Motor neuron (in vitro differentiated cells): Measurements from ENCODE around the gene FAM20C. TPM values are rescaled to one million over a fixed set of nuclear protein-coding genes. Genes with fewer than 3 reads are reported as not detected.
"Not testable (repeated sequence)": the region's sequence is repeated elsewhere in the genome, so short reads cannot be mapped to it uniquely, and the experiment has no call there.

ENCODE experiments used
- ATAC-seq, 8 experiments: fragments of 200-7000 bp; cut with Tn5 transposase; replicated peaks in 6 of 8; 2 replicates each; pipeline ENCODE4 v1.8.0; 2021; ENCODE audit warnings: mild to moderate bottlenecking in 8 of 8, moderate library complexity in 8 of 8
- H3K27ac ChIP-seq, 2 donors: fragments of 250-450 bp; sonication (Bioruptor Pico); 2 replicates each; pipeline ENCODE4 v1.9.0; 2021; ENCODE audit warnings: antibody characterized with exemption in 2 of 2, mild to moderate bottlenecking in 2 of 2, moderate library complexity in 1 of 2
- H3K4me1 ChIP-seq, 2 donors: fragments of 250-450 bp; sonication (Bioruptor Pico); replicated peaks in 1 of 2; 2 replicates each; pipeline ENCODE4 v1.6.1; 2021; ENCODE audit warnings: antibody characterized with exemption in 2 of 2, mild to moderate bottlenecking in 2 of 2, moderate library complexity in 1 of 2
- H3K4me3 ChIP-seq, 5 donors: fragments of 250-450 bp; sonication (Bioruptor Pico); 2 replicates each; pipeline ENCODE4 v1.9.0; 2021; ENCODE audit warnings: antibody characterized with exemption in 5 of 5, mild to moderate bottlenecking in 5 of 5, moderate library complexity in 4 of 5
- WGBS, 10 experiments: fragments of 450-650 bp; shearing (Covaris generic); methylation state at CpG; one replicate each; pipeline ENCODE4 v1.0.0; 2022; 5-methylcytosine and 5-hydroxymethylcytosine counted together
- in situ Hi-C, 9 experiments: fragments of 400-800 bp; cut with MboI; loops; one replicate each; pipeline ENCODE4 v1.15.0; 2021; ENCODE audit warnings: low sequenced_read_pairs in 9 of 9, low pct_unique_long_range_greater_than_20kb in 2 of 9; ENCODE audit not compliant: unreplicated experiment in 9 of 9
- total RNA-seq, 8 experiments: library from RNA; unstranded; fragments of 300-600 nt; gene quantifications; 2 replicates each; pipeline versions ENCODE4 v1.2.3 to v1.2.4, GENCODE V29; 2022

The FAM20C gene
- total RNA-seq, 8 experiments from 2014 or later, result 19.0 to 42.1 (median 22.9) TPM

- in situ Hi-C loops, ATAC-seq, H3K27ac ChIP-seq, H3K4me1 ChIP-seq, H3K4me3 ChIP-seq: not testable (repeated sequence)
- no CpG with 5 or more reads among the region's 31 CpGs for WGBS, 10 experiments
These were observed 14.0 kb downstream of the FAM20C start for GRCh38 chr7:206351-206750.

- H3K4me1 ChIP-seq, result peaks cover 9 to 12% of the 10 kb centered on the region in 2 donors
- no peak for ATAC-seq
- in situ Hi-C loops, result no loop called here
- H3K27ac ChIP-seq, result no peak overlapping the region
- 90 to 100% (median 98%) methylated on average over 2 to 8 of the region's 39 CpGs; no CpG with 5 or more reads in 7 of the 10 experiments for WGBS, 10 experiments
- H3K4me3 ChIP-seq, result no peak overlapping the region
These were observed 15.2 kb downstream of the FAM20C start for GRCh38 chr7:207418-208129.

- Histone ChIP-seq H3K4me1 (peaks cover 9 to 14% of the 10 kb centered on the region in 2 donors), H3K4me3 (no peak overlapping the region), H3K27ac (no peak overlapping the region)
- WGBS, 10 experiments, result 64 to 80% methylated on average over 1 to 5 of the region's 10 CpGs; no CpG with 5 or more reads in 8 of the 10 experiments
- in situ Hi-C loops, result no loop called here
- ATAC-seq, result no peak
These were observed 15.8 kb downstream of the FAM20C start for GRCh38 chr7:208130-208673.

- H3K4me3 ChIP-seq, result no peak overlapping the region
- no peak overlapping the region for H3K27ac ChIP-seq
- no peak for ATAC-seq
- 80 to 100% (median 100%) methylated on average over 1 to 9 of the region's 17 CpGs; no CpG with 5 or more reads in 5 of the 10 experiments for WGBS, 10 experiments
- in situ Hi-C loops, result no loop called here
- peaks cover 9 to 14% of the 10 kb centered on the region in 2 donors for H3K4me1 ChIP-seq
These were observed 16.4 kb downstream of the FAM20C start for GRCh38 chr7:208816-209215.

- in situ Hi-C loops, result no loop called here
- H3K4me1 ChIP-seq, result peaks cover 9 to 14% of the 10 kb centered on the region in 2 donors
- ATAC-seq, result no peak
- 76 to 100% (median 91%) methylated on average over 1 to 8 of the region's 10 CpGs; no CpG with 5 or more reads in 4 of the 10 experiments for WGBS, 10 experiments
- no peak overlapping the region for H3K4me3 ChIP-seq
- no peak overlapping the region for H3K27ac ChIP-seq
These were observed 17.0 kb downstream of the FAM20C start for GRCh38 chr7:209416-209815.

- Histone ChIP-seq H3K4me1 (peaks cover 9 to 16% of the 10 kb centered on the region in 2 donors), H3K4me3 (no peak overlapping the region), H3K27ac (no peak overlapping the region)
- 65 to 100% (median 84%) methylated on average over 2 to 13 of the region's 24 CpGs; no CpG with 5 or more reads in 7 of the 10 experiments for WGBS, 10 experiments
- ATAC-seq, result peak in 2 of 8 experiments; percentile 16 to 27
- in situ Hi-C loops, result no loop called here
These were observed 17.5 kb downstream of the FAM20C start for GRCh38 chr7:209906-210305.

GRCh38 chr7:210401-210925 lies 18.1 kb downstream of the FAM20C start:
- 80 to 100% (median 94%) methylated on average over 1 to 8 of the region's 31 CpGs; no CpG with 5 or more reads in 6 of the 10 experiments for WGBS, 10 experiments
- H3K4me1 ChIP-seq, result peaks cover 9 to 16% of the 10 kb centered on the region in 2 donors
- no peak overlapping the region for H3K27ac ChIP-seq
- ATAC-seq, result no peak
- H3K4me3 ChIP-seq, result no peak overlapping the region
- in situ Hi-C loops, result no loop called here

GRCh38 chr7:211033-211714 lies 18.8 kb downstream of the FAM20C start:
- ATAC-seq, result peak in 3 of 8 experiments; percentile 34 to 46 (median 45)
- Histone ChIP-seq H3K4me1 (peaks cover 9 to 16% of the 10 kb centered on the region in 2 donors), H3K27ac (no peak overlapping the region), H3K4me3 (no peak overlapping the region)
- in situ Hi-C loops, result no loop called here
- 80% methylated on average over 1 of the region's 21 CpGs; no CpG with 5 or more reads in 9 of the 10 experiments for WGBS, 10 experiments

GRCh38 chr7:211715-212058 lies 19.3 kb downstream of the FAM20C start:
- Histone ChIP-seq H3K4me1 (peaks cover 12 to 20% of the 10 kb centered on the region in 2 donors), H3K27ac (no peak overlapping the region), H3K4me3 (no peak overlapping the region)
- in situ Hi-C loops, result no loop called here
- WGBS, 10 experiments, result 46 to 100% (median 86%) methylated on average over 1 to 8 of the region's 19 CpGs; no CpG with 5 or more reads in 6 of the 10 experiments
- ATAC-seq, result peak in 2 of 8 experiments; percentile 15 to 17

- no peak overlapping the region for H3K4me3 ChIP-seq
- ATAC-seq, result no peak
- H3K27ac ChIP-seq, result no peak overlapping the region
- 70 to 100% (median 93%) methylated on average over 2 to 10 of the region's 14 CpGs for WGBS, 10 experiments
- peaks cover 23 to 30% of the 10 kb centered on the region in 2 donors for H3K4me1 ChIP-seq
- in situ Hi-C loops, result no loop called here
These were observed 20.4 kb downstream of the FAM20C start for GRCh38 chr7:212754-213153.

GRCh38 chr7:213324-213993 lies 21.1 kb downstream of the FAM20C start:
- Histone ChIP-seq H3K4me1 (peaks cover 28 to 32% of the 10 kb centered on the region in 2 donors), H3K27ac (no peak overlapping the region), H3K4me3 (no peak overlapping the region)
- WGBS, 10 experiments, result 54 to 100% (median 96%) methylated on average over 1 to 24 of the region's 27 CpGs; no CpG with 5 or more reads in 2 of the 10 experiments
- in situ Hi-C loops, result no loop called here
- ATAC-seq, result no peak

GRCh38 chr7:214410-215212 lies 22.2 kb downstream of the FAM20C start:
- H3K4me3 ChIP-seq, result no peak overlapping the region
- in situ Hi-C loops, result no loop called here
- H3K27ac ChIP-seq, result no peak overlapping the region
- H3K4me1 ChIP-seq, result peaks cover 28 to 32% of the 10 kb centered on the region in 2 donors
- peak in 4 of 8 experiments; percentile 13 to 55 (median 30) for ATAC-seq
- 60 to 97% (median 88%) methylated on average over 3 to 16 of the region's 36 CpGs; no CpG with 5 or more reads in 1 of the 10 experiments for WGBS, 10 experiments
